Effector memory CD4-positive, alpha-beta T cell (primary cell): ENCODE measurements around the gene IVD.

Experiments
- DNase-seq, 3 donors: peaks; one replicate each; pipeline ENCODE4 v3.0.0-alpha.2; 2020
- H3K27ac ChIP-seq: 2 replicates; pipeline ENCODE4 v1.7.0; 2013; ENCODE audit warnings: mild to moderate bottlenecking, low read length, moderate library complexity; ENCODE audit not compliant: insufficient read depth, poor library complexity, severe bottlenecking
- H3K27me3 ChIP-seq: replicated peaks from 2 replicates; pipeline ENCODE4 v1.7.0; 2013; ENCODE audit warnings: mild to moderate bottlenecking, low read length; ENCODE audit not compliant: insufficient read depth, control insufficient read depth, poor library complexity, severe bottlenecking
- H3K36me3 ChIP-seq: 2 replicates; pipeline ENCODE4 v1.7.0; 2013; ENCODE audit warnings: mild to moderate bottlenecking, low read length, moderate library complexity; ENCODE audit not compliant: control insufficient read depth, insufficient read depth
- H3K4me1 ChIP-seq: 2 replicates; pipeline ENCODE4 v1.7.0; 2013; ENCODE audit warnings: low read length, mild to moderate bottlenecking; ENCODE audit not compliant: control insufficient read depth, insufficient read depth, poor library complexity, severe bottlenecking
- H3K4me3 ChIP-seq: 2 replicates; pipeline ENCODE4 v1.7.0; 2013; ENCODE audit warnings: low read length, low read depth, mild to moderate bottlenecking; ENCODE audit not compliant: insufficient read depth, poor library complexity, severe bottlenecking
- H3K9me3 ChIP-seq: 2 replicates; pipeline ENCODE4 v1.7.0; 2013; ENCODE audit warnings: mild to moderate bottlenecking, low read length, moderate library complexity; ENCODE audit not compliant: control insufficient read depth

The IVD gene

DNA sequence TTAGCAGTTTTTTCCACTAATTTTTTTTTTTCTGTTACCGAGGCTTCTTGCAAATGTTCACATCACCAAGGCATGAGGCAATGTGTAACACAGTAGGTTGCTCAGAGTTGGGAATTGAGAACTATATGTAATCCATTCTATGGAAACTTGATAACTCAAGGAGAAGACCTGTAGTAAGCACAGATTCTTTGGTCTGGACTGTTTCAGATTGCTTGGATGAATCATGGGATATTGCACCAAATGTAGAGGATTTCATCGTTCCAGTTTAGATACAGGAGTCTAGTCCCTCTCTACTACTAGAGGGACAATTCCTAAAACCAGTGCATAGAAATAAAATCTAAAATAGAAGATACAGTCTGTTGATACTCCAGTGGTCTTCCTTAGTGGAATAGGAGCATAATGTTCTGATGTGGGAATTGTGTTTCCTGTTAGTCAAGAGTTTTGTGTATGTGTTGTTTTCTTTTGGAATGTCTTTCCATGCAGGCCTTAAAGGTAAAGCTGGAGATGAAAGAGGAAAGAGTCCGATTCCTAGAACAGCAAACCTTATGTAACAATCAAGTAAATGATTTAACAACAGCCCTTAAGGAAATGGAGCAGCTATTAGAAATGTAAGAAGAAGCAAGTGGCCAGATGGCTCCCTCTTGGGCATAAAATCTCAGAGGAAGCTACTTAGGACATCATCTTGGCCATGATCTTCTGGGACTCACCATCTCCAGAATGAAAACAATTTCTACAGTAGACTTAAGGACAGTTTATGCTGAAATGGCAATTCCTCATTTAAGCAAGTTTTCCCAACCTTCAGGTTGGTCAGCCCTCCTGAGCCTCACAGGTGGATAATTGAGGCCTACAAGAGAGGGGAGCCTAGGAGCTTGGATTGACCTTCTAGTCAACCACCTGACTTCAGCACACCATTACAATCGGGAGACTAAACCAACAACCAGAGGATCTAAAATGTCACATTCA lies 12.3 kb upstream of the IVD start:
- H3K36me3 ChIP-seq = peaks cover 25% of the 10 kb centered on the region
- no peak overlapping the region for H3K4me3 ChIP-seq
- H3K27me3 ChIP-seq = no peaks in the 10 kb centered on the region
- H3K4me1 ChIP-seq = no peaks in the 10 kb centered on the region
- no peaks in the 10 kb centered on the region for H3K9me3 ChIP-seq
- DNase-seq = no peak
- H3K27ac ChIP-seq = no peak overlapping the region

DNA sequence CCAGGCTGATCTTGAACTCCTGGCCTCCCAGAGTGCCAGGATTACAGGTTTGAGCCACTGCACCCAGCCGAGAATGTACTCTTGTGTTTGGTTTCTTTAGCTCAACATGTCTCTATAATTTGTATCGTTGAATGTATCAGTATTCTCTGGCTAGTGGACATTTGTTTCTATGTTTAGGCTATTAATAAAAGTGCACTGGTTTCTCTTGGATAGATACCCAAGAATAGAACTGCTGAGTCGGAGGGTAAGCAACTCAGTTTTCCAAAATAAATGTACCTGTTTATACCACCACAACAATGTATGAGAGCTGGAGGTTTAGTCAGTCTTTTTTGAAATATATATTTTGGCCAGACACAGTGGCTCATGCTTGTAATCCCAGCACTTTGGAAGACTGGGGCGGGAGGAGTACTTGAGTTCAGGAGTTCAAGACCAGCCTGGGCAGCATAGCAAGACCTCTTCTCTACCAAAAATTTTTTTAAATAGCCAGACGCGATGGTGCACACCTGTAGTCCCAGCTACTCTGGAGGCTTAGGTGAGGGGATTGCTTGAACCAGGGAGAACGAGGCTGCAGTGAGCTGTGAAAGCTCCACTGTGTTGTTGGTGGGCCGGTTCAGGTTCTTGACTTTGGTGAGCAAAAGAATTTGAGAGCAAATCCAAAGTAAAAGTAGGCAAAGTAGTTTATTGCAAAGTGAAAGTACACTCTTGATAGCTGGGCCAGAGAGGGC lies 7.7 kb upstream of the IVD start:
- Histone ChIP-seq H3K4me1 (peaks cover 6% of the 10 kb centered on the region), H3K27ac (no peak overlapping the region), H3K27me3 (no peaks in the 10 kb centered on the region), H3K36me3 (peaks cover 8% of the 10 kb centered on the region), H3K4me3 (no peak overlapping the region), H3K9me3 (no peaks in the 10 kb centered on the region)
- DNase-seq = no peak

- Histone ChIP-seq H3K4me3 (no peak overlapping the region), H3K27ac (no peak overlapping the region), H3K27me3 (no peaks in the 10 kb centered on the region), H3K9me3 (no peaks in the 10 kb centered on the region), H3K4me1 (peaks cover 6% of the 10 kb centered on the region), H3K36me3 (peaks cover 3% of the 10 kb centered on the region)
- DNase-seq = no peak
Observed at GRCh38 chr15:40398413-40398873, 7.2 kb upstream of the IVD start.

GRCh38 chr15:40399370-40399769 lies 6.2 kb upstream of the IVD start:
- H3K4me1 ChIP-seq = peaks cover 6% of the 10 kb centered on the region
- no peaks in the 10 kb centered on the region for H3K36me3 ChIP-seq
- H3K27ac ChIP-seq = no peak overlapping the region
- no peak for DNase-seq
- H3K9me3 ChIP-seq = no peaks in the 10 kb centered on the region
- no peak overlapping the region for H3K4me3 ChIP-seq
- H3K27me3 ChIP-seq = no peaks in the 10 kb centered on the region

DNA sequence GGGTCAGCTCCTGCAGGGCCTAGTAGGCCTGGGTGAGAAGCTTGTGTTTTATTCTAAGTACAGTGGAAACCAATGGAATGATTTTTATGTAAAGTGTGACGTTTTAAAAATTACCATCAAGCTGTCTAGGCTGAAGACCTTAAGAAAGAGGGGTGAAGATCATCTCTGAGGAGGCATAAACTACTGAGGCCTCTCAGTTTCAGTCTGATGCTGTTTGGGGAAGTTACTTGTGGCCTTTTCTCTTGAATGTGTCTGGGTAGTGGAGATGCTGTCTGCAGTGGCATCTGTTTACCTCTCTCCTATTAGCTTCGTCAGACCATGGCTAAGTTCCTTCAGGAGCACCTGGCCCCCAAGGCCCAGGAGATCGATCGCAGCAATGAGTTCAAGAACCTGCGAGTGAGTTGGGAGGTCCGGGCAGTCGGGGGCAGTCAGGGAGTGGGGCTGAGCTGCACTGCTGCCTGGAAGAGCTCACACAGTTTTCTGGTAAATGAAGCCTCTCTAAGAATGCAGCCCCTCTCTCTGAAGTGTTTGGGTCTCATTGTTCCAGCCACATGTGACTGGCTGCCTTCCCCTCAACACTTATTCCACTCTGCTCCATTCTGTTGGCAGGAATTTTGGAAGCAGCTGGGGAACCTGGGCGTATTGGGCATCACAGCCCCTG lies 1.9 kb downstream of the IVD start:
- no peaks in the 10 kb centered on the region for H3K27me3 ChIP-seq
- H3K36me3 ChIP-seq = peaks cover 24% of the 10 kb centered on the region
- H3K27ac ChIP-seq = no peak overlapping the region
- peaks cover 13% of the 10 kb centered on the region for H3K4me1 ChIP-seq
- no peak for DNase-seq
- H3K9me3 ChIP-seq = no peaks in the 10 kb centered on the region
- H3K4me3 ChIP-seq = no peak overlapping the region

- H3K36me3 ChIP-seq = peaks cover 26% of the 10 kb centered on the region
Observed at GRCh38 chr15:40409366-40409765, 3.8 kb downstream of the IVD start.

DNA sequence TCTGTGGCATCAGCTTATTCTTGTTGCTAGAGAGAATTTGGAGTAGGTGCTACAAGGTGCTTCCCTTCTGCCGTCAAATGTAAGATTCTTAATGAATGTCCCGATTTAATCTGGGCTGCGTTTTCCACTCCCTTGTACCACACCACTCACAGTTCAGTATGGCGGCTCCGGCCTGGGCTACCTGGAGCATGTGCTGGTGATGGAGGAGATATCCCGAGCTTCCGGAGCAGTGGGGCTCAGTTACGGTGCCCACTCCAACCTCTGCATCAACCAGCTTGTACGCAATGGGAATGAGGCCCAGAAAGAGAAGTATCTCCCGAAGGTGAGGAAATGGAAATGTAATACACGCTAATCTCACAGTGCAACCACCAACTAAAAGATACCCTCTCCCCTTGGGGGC lies 4.9 kb downstream of the IVD start:
- Histone ChIP-seq H3K36me3 (peaks cover 37% of the 10 kb centered on the region), H3K27ac (no peak overlapping the region), H3K4me1 (peaks cover 8% of the 10 kb centered on the region), H3K9me3 (no peaks in the 10 kb centered on the region), H3K4me3 (no peak overlapping the region), H3K27me3 (no peaks in the 10 kb centered on the region)
- DNase-seq = no peak

More at GRCh38 chr15:40409366-40409765, 3.8 kb downstream of the IVD start:
- Histone ChIP-seq H3K27me3 (no peaks in the 10 kb centered on the region), H3K27ac (no peak overlapping the region), H3K4me3 (no peak overlapping the region), H3K9me3 (no peaks in the 10 kb centered on the region), H3K4me1 (peaks cover 13% of the 10 kb centered on the region)
- no peak for DNase-seq

GRCh38 chr15:40412095-40412759 lies 6.6 kb downstream of the IVD start:
- H3K9me3 ChIP-seq = no peaks in the 10 kb centered on the region
- no peak overlapping the region for H3K4me3 ChIP-seq
- no peak for DNase-seq
- H3K36me3 ChIP-seq = peaks cover 47% of the 10 kb centered on the region
- no peak overlapping the region for H3K27ac ChIP-seq
- H3K27me3 ChIP-seq = no peaks in the 10 kb centered on the region
- H3K4me1 ChIP-seq = no peaks in the 10 kb centered on the region

DNA sequence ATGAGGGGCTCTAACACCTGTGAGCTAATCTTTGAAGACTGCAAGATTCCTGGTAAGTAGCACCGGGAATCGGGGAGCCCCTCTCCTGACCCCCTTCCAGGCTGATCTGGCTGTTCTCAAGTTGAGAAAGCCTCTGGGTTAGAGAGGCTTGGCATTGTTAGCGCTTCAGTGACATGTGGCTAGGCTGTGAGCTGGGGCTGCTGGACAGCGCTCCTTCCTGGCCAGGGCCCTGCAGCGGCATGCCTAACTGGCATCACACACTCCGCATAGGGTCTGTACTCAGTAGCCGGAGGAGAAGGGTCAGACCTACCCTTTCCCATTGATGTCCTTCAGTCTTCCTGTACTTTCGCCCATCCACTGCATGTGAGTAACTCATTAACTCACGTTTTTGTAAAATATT lies 7.4 kb downstream of the IVD start:
- H3K9me3 ChIP-seq = no peaks in the 10 kb centered on the region
- H3K27me3 ChIP-seq = no peaks in the 10 kb centered on the region
- no peak for DNase-seq
- H3K4me1 ChIP-seq = no peaks in the 10 kb centered on the region
- H3K4me3 ChIP-seq = no peak overlapping the region
- H3K27ac ChIP-seq = no peak overlapping the region
- peaks cover 47% of the 10 kb centered on the region for H3K36me3 ChIP-seq
